ENCODE measurements around the gene NTM.

DNA sequence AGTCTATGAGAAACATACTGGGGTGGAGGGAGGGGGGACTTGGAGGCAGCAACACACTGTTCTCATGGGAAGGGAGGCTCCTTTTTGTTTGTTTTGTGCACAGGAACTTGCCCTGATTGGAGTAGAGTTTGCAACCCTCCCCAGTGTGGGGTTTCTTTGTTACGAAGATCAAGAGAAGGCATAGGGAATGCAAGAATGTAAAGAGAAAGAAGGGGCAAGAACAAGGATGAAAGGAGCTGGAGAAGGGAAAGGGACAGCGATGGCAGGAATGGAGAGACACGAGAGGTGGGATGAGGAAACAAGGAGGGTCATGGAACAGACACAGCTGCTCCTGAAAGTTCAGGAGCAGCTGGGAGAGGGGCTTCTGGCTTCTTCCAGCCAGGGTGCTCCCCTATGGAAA lies 611.7 kb downstream of the NTM start:
- TF ChIP-seq, protein P1, sequence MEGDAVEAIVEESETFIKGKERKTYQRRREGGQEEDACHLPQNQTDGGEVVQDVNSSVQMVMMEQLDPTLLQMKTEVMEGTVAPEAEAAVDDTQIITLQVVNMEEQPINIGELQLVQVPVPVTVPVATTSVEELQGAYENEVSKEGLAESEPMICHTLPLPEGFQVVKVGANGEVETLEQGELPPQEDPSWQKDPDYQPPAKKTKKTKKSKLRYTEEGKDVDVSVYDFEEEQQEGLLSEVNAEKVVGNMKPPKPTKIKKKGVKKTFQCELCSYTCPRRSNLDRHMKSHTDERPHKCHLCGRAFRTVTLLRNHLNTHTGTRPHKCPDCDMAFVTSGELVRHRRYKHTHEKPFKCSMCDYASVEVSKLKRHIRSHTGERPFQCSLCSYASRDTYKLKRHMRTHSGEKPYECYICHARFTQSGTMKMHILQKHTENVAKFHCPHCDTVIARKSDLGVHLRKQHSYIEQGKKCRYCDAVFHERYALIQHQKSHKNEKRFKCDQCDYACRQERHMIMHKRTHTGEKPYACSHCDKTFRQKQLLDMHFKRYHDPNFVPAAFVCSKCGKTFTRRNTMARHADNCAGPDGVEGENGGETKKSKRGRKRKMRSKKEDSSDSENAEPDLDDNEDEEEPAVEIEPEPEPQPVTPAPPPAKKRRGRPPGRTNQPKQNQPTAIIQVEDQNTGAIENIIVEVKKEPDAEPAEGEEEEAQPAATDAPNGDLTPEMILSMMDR (IDR thresholded peaks at IDR 0.05; ENCODE audit: low read depth, low read length, poor library complexity, severe bottlenecking): no peak
- TF ChIP-seq EZH2phosphoT487 (IDR thresholded peaks at IDR 0.05; ENCODE audit: borderline replicate concordance, low read length): no peak
